RWPE1 (cell line): ENCODE measurements around the gene ZNF451.

Experiments used
- CTCF ChIA-PET: fragments of 350-600 bp; sonication (Branson Sonifier 250); formaldehyde crosslinking; extraction: SDS; loops from one replicate; lab custom pipeline; 2021; lab: Yijun Ruan, JAX
- POLR2A ChIA-PET: fragments of 400-600 bp; formaldehyde crosslinking; extraction: SDS; loops from one replicate; lab custom pipeline; 2020; ENCODE audit warnings: antibody characterized with exemption; ENCODE audit not compliant: low non-redundant PET; lab: Yijun Ruan, JAX
- DNase-seq: peaks from one replicate; pipeline ENCODE4 v3.0.0; 2012; ENCODE audit warnings: low spot score
- H3K27ac ChIP-seq: fragments of 450-650 bp; 2 replicates; pipeline ENCODE4 v1.5.1; 2017
- CTCF ChIP-seq: fragments of 450-650 bp; conservative IDR thresholded peaks from 2 replicates; pipeline ENCODE4 v1.5.1; 2017; ENCODE audit warnings: low read depth, mild to moderate bottlenecking

ZNF451 gene

GRCh38 chr6:57130661-57131177, 40.7 kb downstream of the ZNF451 start:
- no peak for TF ChIP-seq CTCF
- DNase-seq = no peak
- H3K27ac ChIP-seq = no peak overlapping the region
- ChIA-PET POLR2A (no interaction called here), CTCF (interaction anchor here (0.7 kb wide), 1 partner anchor 98 kb away, joined by 3 read pairs; no protein-coding TSS in a partner anchor)

- TF ChIP-seq CTCF = no peak
- CTCF ChIA-PET = no interaction called here
- POLR2A ChIA-PET = no interaction called here
- no peak overlapping the region for H3K27ac ChIP-seq
- no peak for DNase-seq
Observed at GRCh38 chr6:57134954-57135353, 45.0 kb downstream of the ZNF451 start.

GRCh38 chr6:57135885-57136284, 45.9 kb downstream of the ZNF451 start:
- H3K27ac ChIP-seq = no peak overlapping the region
- ChIA-PET POLR2A (no interaction called here), CTCF (no interaction called here)
- TF ChIP-seq CTCF = no peak
- DNase-seq = no peak

GRCh38 chr6:57137350-57137749, 47.4 kb downstream of the ZNF451 start:
- H3K27ac ChIP-seq = no peak overlapping the region
- ChIA-PET POLR2A (no interaction called here), CTCF (interaction anchor here (0.6 kb wide), 1 partner anchor 428 kb away, joined by 4 read pairs; no protein-coding TSS in a partner anchor)
- DNase-seq = no peak
- TF ChIP-seq CTCF = no peak

GRCh38 chr6:57138026-57138425, 48.0 kb downstream of the ZNF451 start:
- no peak overlapping the region for H3K27ac ChIP-seq
- CTCF ChIA-PET = interaction anchor here (0.7 kb wide), 1 partner anchor 29 kb away, joined by 3 read pairs; no protein-coding TSS in a partner anchor
- no peak for DNase-seq
- POLR2A ChIA-PET = no interaction called here
- TF ChIP-seq CTCF = no peak

- POLR2A ChIA-PET = no interaction called here
- no peak overlapping the region for H3K27ac ChIP-seq
Observed at GRCh38 chr6:57141451-57142177, 51.6 kb downstream of the ZNF451 start.

More at GRCh38 chr6:57141451-57142177, 51.6 kb downstream of the ZNF451 start:
- TF ChIP-seq CTCF = no peak
- no peak for DNase-seq
- CTCF ChIA-PET = no interaction called here
